ENCODE results near the gene OR1L6. TPM values are rescaled to one million over a fixed set of nuclear protein-coding genes. Genes with fewer than 3 reads are reported as not detected.

The OR1L6 gene
- total and polyA plus RNA-seq, 11 donors, result not detected

DNA sequence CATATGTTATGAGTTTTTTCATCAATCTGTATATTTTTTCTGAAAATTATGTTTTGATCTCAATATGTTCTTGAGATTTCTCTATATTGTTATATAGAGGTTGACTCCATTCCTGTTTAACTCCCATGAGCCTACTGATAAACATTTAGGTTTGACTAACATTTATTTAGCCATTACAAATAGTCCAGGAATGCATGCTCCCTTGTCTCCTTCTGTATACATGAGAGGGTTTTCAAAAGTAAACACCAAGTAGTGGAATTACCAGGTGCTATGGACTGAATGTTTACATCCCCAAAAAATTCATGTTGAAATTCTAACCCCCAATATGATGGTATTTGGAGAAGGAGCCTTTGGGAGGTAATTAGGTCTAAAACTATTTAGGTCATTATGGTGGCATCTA lies 43.2 kb downstream of the OR1L6 start:
- Histone ChIP-seq H3K27me3 (no peaks in the 10 kb centered on the region), H3K27ac (no peak overlapping the region)
- no peak for ATAC-seq

DNA sequence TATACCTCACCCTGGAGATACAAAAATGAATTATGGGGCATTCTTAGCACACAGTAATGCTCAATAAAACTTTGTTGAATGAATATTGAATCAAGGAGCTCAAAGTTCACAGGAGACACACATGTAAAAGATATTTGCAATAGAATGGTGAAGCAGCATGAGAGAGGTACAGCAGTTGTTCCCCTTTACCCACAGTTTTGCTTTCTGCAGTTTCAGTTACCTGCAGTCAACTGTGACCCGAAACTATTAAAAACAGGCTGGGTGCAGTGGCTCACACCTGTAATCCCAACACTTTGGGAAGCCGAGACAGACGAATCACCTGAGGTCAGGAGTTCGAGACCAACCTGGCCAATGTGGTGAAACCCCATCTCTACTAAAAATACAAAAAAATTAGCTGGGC lies 44.2 kb downstream of the OR1L6 start:
- Histone ChIP-seq H3K27ac (no peak overlapping the region), H3K4me3 (no peak overlapping the region), H3K9me3 (no peaks in the 10 kb centered on the region), H3K36me3 (no peaks in the 10 kb centered on the region), H3K27me3 (no peaks in the 10 kb centered on the region), H3K4me1 (no peaks in the 10 kb centered on the region)
- DNase-seq (no peak), ATAC-seq (no peak)
- 87 to 100% (median 88%) methylated on average over 4 of the region's 4 CpGs for WGBS, 4 donors
- intact Hi-C loops (cut with DNase I), result no loop called here
- no peak for TF ChIP-seq POLR2A (IDR thresholded peaks at IDR 0.05)
- TF ChIP-seq, protein P1, sequence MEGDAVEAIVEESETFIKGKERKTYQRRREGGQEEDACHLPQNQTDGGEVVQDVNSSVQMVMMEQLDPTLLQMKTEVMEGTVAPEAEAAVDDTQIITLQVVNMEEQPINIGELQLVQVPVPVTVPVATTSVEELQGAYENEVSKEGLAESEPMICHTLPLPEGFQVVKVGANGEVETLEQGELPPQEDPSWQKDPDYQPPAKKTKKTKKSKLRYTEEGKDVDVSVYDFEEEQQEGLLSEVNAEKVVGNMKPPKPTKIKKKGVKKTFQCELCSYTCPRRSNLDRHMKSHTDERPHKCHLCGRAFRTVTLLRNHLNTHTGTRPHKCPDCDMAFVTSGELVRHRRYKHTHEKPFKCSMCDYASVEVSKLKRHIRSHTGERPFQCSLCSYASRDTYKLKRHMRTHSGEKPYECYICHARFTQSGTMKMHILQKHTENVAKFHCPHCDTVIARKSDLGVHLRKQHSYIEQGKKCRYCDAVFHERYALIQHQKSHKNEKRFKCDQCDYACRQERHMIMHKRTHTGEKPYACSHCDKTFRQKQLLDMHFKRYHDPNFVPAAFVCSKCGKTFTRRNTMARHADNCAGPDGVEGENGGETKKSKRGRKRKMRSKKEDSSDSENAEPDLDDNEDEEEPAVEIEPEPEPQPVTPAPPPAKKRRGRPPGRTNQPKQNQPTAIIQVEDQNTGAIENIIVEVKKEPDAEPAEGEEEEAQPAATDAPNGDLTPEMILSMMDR (IDR thresholded peaks at IDR 0.05), result no peak

More for the DNA sequence above, 43.2 kb downstream of the OR1L6 start:
- DNase-seq, result no peak
- Histone ChIP-seq H3K9me3 (no peaks in the 10 kb centered on the region), H3K36me3 (no peaks in the 10 kb centered on the region), H3K4me1 (no peaks in the 10 kb centered on the region), H3K4me3 (no peak overlapping the region)
- intact Hi-C loops (cut with DNase I), result no loop called here
- TF ChIP-seq POLR2A (IDR thresholded peaks at IDR 0.05), result no peak
- TF ChIP-seq, protein P1 (IDR thresholded peaks at IDR 0.05), result no peak

DNA sequence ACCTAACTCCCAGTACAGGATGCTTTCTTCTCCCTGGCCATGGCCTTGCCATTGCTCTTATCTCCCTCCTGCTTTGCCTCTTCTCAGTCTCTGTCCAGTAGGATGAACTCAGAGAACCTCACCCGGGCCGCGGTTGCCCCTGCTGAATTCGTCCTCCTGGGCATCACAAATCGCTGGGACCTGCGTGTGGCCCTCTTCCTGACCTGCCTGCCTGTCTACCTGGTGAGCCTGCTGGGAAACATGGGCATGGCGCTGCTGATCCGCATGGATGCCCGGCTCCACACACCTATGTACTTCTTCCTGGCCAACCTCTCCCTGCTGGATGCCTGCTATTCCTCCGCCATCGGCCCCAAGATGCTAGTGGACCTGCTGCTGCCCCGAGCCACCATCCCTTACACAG lies 46.7 kb downstream of the OR1L6 start, which contains the start of gene OR5C1:
OR5C1 (plus strand) TSS at position 103 of the 400 bp plus-strand sequence; CDS start at position 103, 0 bp downstream.
- intact Hi-C loops (cut with DNase I), result no loop called here
- Histone ChIP-seq H3K4me3 (no peak within 1 kb of the TSS), H3K27ac (no peak within 1 kb of the TSS), H3K27me3 (no peaks in the 10 kb centered on the region), H3K36me3 (no peaks in the 10 kb centered on the region), H3K9me3 (no peaks in the 10 kb centered on the region), H3K4me1 (no peaks in the 10 kb centered on the region)
- DNase-seq, result no peak
- no peak for ATAC-seq
- TF ChIP-seq, protein P1 (IDR thresholded peaks at IDR 0.05), result no peak
- no peak for TF ChIP-seq POLR2A (IDR thresholded peaks at IDR 0.05)
- WGBS, 4 donors, result 91 to 97% (median 95%) methylated on average over 9 to 12 of the region's 12 CpGs

DNA sequence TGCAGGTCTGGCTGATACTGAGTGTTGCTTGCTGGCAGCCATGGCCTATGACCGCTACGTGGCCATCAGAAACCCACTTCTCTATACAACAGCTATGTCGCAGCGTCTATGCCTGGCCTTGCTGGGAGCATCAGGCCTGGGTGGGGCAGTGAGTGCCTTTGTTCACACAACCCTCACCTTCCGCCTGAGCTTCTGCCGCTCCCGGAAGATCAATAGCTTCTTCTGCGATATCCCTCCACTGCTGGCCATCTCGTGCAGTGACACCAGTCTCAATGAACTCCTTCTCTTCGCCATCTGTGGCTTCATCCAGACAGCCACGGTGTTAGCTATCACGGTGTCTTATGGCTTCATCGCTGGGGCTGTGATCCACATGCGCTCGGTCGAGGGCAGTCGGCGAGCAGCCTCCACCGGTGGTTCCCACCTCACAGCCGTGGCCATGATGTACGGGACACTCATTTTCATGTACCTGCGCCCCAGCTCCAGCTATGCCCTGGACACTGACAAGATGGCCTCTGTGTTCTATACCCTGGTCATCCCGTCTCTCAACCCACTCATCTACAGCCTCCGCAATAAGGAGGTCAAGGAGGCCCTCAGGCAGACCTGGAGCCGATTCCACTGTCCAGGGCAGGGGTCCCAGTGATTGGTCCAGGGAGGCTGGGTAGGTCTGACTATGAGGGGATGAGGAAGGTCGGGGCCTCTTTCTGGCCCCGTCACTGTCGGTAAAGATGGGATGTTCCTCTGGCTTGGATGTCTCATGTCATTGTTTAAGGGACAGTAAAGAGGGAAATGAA lies 47.3 kb downstream of the OR1L6 start:
- no peak overlapping the region for H3K27ac ChIP-seq
- ATAC-seq, result no peak
- TF ChIP-seq, protein P1 (IDR thresholded peaks at IDR 0.05), result no peak
- no peak for TF ChIP-seq POLR2A (IDR thresholded peaks at IDR 0.05)
- H3K27me3 ChIP-seq, result no peaks in the 10 kb centered on the region
- no peak for DNase-seq
- intact Hi-C loops (cut with DNase I), result no loop called here
- H3K4me3 ChIP-seq, result no peak overlapping the region
- no peaks in the 10 kb centered on the region for H3K36me3 ChIP-seq
- no peaks in the 10 kb centered on the region for H3K4me1 ChIP-seq
- 94 to 95% (median 94%) methylated on average over 28 of the region's 28 CpGs for WGBS, 4 donors
- H3K9me3 ChIP-seq, result no peaks in the 10 kb centered on the region
